DOHH2 (cell line): Measurements from ENCODE around the gene MT4.

Source experiments
- H3F3A ChIP-seq: fragments of 200-600 bp; sonication (generic), shearing (Covaris generic); 2 replicates; pipeline ENCODE4 v1.6.0; 2016; ENCODE audit warnings: antibody characterized with exemption, mild to moderate bottlenecking; ENCODE audit not compliant: control insufficient read depth, insufficient read depth
- H3K27ac ChIP-seq: fragments of 200-600 bp; sonication (generic); 2 replicates; pipeline ENCODE4 v1.5.1; 2014; ENCODE audit warnings: low read depth, mild to moderate bottlenecking, low read length, moderate library complexity
- H3K27me3 ChIP-seq: fragments of 200-600 bp; sonication (generic); 2 replicates; pipeline ENCODE4 v1.6.1; 2014; ENCODE audit warnings: mild to moderate bottlenecking, low read length, mixed read lengths; ENCODE audit not compliant: control insufficient read depth
- H3K36me3 ChIP-seq: fragments of 200-600 bp; sonication (generic); 2 replicates; pipeline ENCODE4 v1.6.1; 2014; ENCODE audit warnings: mild to moderate bottlenecking, low read length, moderate library complexity, mixed read lengths; ENCODE audit not compliant: control insufficient read depth
- H3K4me1 ChIP-seq: fragments of 200-600 bp; sonication (generic); 2 replicates; pipeline ENCODE4 v1.6.1; 2014; ENCODE audit warnings: mild to moderate bottlenecking, low read length, mixed read lengths; ENCODE audit not compliant: control insufficient read depth
- H3K4me2 ChIP-seq: fragments of 200-600 bp; sonication (generic); 2 replicates; pipeline ENCODE4 v1.6.0; 2014; ENCODE audit warnings: mild to moderate bottlenecking, low read length, moderate library complexity
- H3K4me3 ChIP-seq: fragments of 200-600 bp; sonication (generic); 2 replicates; pipeline ENCODE4 v1.5.1; 2014; ENCODE audit warnings: mild to moderate bottlenecking, low read length, mixed read lengths
- H3K79me2 ChIP-seq: fragments of 200-600 bp; sonication (generic); 2 replicates; pipeline ENCODE4 v1.6.1; 2014; ENCODE audit warnings: mild to moderate bottlenecking, low read length, mixed read lengths; ENCODE audit not compliant: control insufficient read depth
- H3K9me2 ChIP-seq: fragments of 200-600 bp; sonication (generic); replicated peaks from 2 replicates; pipeline ENCODE4 v1.6.1; 2014; ENCODE audit warnings: mild to moderate bottlenecking, low read length, mixed read lengths; ENCODE audit not compliant: control insufficient read depth
- H3K9me3 ChIP-seq: fragments of 200-600 bp; sonication (generic); 2 replicates; pipeline ENCODE4 v1.6.1; 2014; ENCODE audit warnings: antibody characterized with exemption, low read length, mixed read lengths; ENCODE audit not compliant: control insufficient read depth, insufficient read depth
- H4K20me1 ChIP-seq: fragments of 200-600 bp; sonication (generic); 2 replicates; pipeline ENCODE4 v1.6.0; 2014; ENCODE audit warnings: low read depth, mild to moderate bottlenecking, antibody characterized with exemption, low read length, moderate library complexity; ENCODE audit not compliant: control insufficient read depth, insufficient read depth
- EZH2phosphoT487 ChIP-seq: fragments of 200-600 bp; sonication (generic); IDR thresholded peaks from 2 replicates; pipeline ENCODE4 v1.6.1; 2017; ENCODE audit warnings: borderline replicate concordance, mild to moderate bottlenecking, antibody characterized with exemption, low read length, moderate library complexity, mixed read lengths
- TF ChIP-seq, protein P1 (sequence below): fragments of 200-600 bp; sonication (generic); IDR thresholded peaks from one replicate; pipeline ENCODE4 v1.5.1; 2014; ENCODE audit warnings: antibody characterized with exemption, mild to moderate bottlenecking, low read depth, low read length; ENCODE audit not compliant: poor library complexity, severe bottlenecking

The MT4 gene

GRCh38 chr16:56564793-56565477, at the start of gene MT4:
MT4 (plus strand) TSS chr16:56565073; CDS start chr16:56565129, 56 bp downstream.
- Histone ChIP-seq H3K27me3 (no peaks in the 10 kb centered on the region; the same call in 1 of the 2 replicates), H3F3A (no peaks in the 10 kb centered on the region), H3K36me3 (no peaks in the 10 kb centered on the region), H3K79me2 (no peaks in the 10 kb centered on the region), H3K4me2 (no peak within 1 kb of the TSS), H3K9me3 (no peaks in the 10 kb centered on the region), H3K4me1 (no peaks in the 10 kb centered on the region), H4K20me1 (no peaks in the 10 kb centered on the region), H3K9me2 (no peaks in the 10 kb centered on the region), H3K27ac (no peak within 1 kb of the TSS), H3K4me3 (no peak within 1 kb of the TSS)
- TF ChIP-seq, protein P1, sequence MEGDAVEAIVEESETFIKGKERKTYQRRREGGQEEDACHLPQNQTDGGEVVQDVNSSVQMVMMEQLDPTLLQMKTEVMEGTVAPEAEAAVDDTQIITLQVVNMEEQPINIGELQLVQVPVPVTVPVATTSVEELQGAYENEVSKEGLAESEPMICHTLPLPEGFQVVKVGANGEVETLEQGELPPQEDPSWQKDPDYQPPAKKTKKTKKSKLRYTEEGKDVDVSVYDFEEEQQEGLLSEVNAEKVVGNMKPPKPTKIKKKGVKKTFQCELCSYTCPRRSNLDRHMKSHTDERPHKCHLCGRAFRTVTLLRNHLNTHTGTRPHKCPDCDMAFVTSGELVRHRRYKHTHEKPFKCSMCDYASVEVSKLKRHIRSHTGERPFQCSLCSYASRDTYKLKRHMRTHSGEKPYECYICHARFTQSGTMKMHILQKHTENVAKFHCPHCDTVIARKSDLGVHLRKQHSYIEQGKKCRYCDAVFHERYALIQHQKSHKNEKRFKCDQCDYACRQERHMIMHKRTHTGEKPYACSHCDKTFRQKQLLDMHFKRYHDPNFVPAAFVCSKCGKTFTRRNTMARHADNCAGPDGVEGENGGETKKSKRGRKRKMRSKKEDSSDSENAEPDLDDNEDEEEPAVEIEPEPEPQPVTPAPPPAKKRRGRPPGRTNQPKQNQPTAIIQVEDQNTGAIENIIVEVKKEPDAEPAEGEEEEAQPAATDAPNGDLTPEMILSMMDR = no peak
- TF ChIP-seq EZH2phosphoT487 = no peak

GRCh38 chr16:56515665-56516064, 49.2 kb upstream of the MT4 start:
- H3K27me3 ChIP-seq = no peaks in the 10 kb centered on the region
- no peaks in the 10 kb centered on the region for H3F3A ChIP-seq
- peaks cover 5% of the 10 kb centered on the region; the same call in 1 of the 2 replicates for H3K79me2 ChIP-seq
- H3K27ac ChIP-seq = no peak overlapping the region
- peaks cover 20% of the 10 kb centered on the region for H3K4me1 ChIP-seq
- no peak overlapping the region for H3K4me3 ChIP-seq
- TF ChIP-seq, protein P1 = no peak
- no peak for TF ChIP-seq EZH2phosphoT487
- no peaks in the 10 kb centered on the region for H3K9me3 ChIP-seq
- H3K4me2 ChIP-seq = no peak overlapping the region
- H4K20me1 ChIP-seq = no peaks in the 10 kb centered on the region
- no peaks in the 10 kb centered on the region; the same call in 1 of the 2 replicates for H3K36me3 ChIP-seq
- no peaks in the 10 kb centered on the region for H3K9me2 ChIP-seq

DNA sequence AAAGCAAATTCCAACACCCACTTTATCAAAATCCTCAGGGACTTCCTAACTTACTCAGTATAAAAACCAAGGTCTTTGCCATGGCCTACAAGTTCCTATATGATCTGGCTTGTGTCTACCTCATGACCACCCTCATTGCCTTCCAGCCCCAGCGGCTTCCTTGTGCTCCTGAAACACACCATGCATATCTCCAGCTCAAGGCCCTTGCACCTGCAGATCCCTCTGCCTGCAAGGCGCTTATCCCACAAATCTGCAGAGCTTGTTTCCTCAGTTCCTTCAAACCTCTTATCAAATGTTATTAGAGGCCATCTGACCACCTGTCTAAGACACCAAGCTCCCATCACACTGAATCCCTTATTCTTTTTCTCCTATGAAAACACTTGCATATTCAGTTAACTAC, 47.7 kb upstream of the MT4 start:
- Histone ChIP-seq H3K9me2 (no peaks in the 10 kb centered on the region), H3K4me2 (no peak overlapping the region)

More for the DNA sequence above, 47.7 kb upstream of the MT4 start:
- H4K20me1 ChIP-seq = no peaks in the 10 kb centered on the region
- no peaks in the 10 kb centered on the region for H3K9me3 ChIP-seq
- H3K4me1 ChIP-seq = peaks cover 21% of the 10 kb centered on the region
- no peaks in the 10 kb centered on the region for H3F3A ChIP-seq
- no peaks in the 10 kb centered on the region for H3K27me3 ChIP-seq
- peaks cover 5% of the 10 kb centered on the region; the same call in 1 of the 2 replicates for H3K79me2 ChIP-seq
- no peak overlapping the region for H3K27ac ChIP-seq
- H3K36me3 ChIP-seq = no peaks in the 10 kb centered on the region; the same call in 1 of the 2 replicates
- no peak overlapping the region for H3K4me3 ChIP-seq
- no peak for TF ChIP-seq EZH2phosphoT487
- TF ChIP-seq, protein P1 = no peak
